Activated T-cell treated with anti-CD3 and anti-CD28 coated beads, Interleukin-2, amount 50 U/mL, for 1 hour (primary cell): ENCODE results near the gene PDE1A.

Experiments
- DNase-seq: peaks from one replicate; pipeline ENCODE4 v3.0.0-alpha.2; 2020

Gene PDE1A

DNA sequence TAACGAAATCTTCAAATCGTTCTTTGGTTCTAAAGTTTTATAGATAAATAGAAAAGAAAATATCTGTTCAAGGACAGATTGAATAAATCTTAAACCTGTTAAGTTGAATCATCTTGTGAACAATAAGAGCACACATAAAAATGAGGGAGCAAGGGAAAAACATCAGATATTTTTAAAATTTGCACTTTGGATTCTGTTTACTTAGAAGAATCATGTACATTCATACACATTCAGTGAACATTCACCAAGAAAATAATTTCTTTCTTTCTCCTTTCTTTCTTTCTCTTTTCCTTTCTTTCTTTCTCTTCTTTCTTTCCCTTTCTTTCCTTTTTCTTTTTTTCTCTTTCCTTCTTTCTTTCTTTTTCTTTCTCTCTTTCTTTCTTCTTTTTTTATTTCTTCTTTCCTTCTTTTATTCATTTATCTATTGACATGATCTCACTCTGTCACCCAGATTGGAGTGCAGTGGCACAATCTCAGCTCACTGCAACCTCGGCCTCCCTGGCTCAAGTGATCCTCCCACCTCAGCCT, 164.9 kb downstream of the PDE1A start:
- no peak for DNase-seq

- DNase-seq, result no peak
These were observed 167.1 kb downstream of the PDE1A start for GRCh38 chr2:182259629-182260150.

GRCh38 chr2:182252534-182252933, 174.3 kb downstream of the PDE1A start:
- DNase-seq, result no peak

GRCh38 chr2:182248898-182249297, 177.9 kb downstream of the PDE1A start:
- DNase-seq, result no peak

DNA sequence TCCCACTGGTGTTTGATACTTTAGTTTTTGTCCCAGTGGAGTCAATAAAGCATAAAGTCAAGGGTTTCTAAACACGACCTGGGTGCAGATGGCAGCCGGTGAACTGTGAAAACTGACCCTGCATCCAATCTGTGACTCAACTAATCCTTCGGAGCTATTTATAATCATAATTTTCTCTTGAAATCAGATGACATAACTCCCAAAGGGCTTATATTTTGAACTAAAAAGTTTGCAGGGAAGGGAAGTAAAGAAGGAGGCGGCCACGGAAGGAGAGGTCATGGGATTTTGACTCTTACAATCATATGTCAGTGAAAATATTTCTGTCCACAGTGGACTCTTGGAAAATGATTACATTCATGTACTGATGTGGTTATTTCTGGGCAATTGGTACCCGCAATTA, 178.5 kb downstream of the PDE1A start:
- no peak for DNase-seq

DNA sequence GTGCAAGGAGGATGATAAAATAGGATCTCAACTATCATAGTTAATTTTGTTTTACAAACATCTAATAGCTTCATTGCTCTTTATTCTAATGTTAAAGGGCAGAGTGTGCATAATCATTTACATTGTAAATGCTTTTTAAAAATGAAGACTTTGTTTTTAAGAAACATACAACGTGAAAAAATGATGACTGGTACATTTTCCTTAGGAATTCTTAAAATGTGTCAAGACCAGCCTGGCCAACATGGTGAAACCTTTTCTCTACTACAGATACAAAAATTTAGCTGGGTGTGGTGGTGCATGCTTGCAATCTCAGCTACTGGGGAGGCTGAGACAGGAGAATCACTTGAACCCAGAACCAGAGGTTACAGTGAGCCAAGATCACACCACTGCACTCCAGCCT, 179.0 kb downstream of the PDE1A start:
- no peak for DNase-seq

- DNase-seq, result no peak
These were observed 180.9 kb downstream of the PDE1A start for GRCh38 chr2:182245963-182246362.

GRCh38 chr2:182242609-182243008, 184.2 kb downstream of the PDE1A start:
- DNase-seq, result no peak

GRCh38 chr2:182241936-182242335, 184.9 kb downstream of the PDE1A start:
- DNase-seq, result no peak

DNA sequence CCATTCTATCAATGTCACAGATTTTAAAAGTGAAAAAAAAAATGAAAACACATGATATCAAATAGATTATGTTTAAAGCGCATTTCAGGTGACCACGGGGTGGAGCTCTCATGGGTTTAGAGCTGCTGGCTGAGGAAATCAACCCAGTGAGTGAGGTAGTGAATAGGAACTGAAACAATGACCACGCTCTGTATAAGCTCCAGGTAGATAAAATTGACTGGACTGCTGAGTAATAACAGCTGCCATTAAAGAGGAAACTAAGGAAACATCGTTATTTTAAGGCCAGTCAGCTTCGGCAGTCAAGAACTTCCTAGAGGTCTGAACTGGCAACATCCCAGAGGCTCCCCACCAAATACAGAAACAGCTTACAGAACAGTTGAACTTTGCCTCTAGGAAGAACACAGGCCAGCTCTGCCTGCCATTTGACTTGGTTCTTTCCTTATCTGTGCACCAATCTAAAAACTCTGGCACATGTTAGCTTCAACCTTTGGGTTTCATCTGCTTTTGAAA, 185.9 kb downstream of the PDE1A start:
- peak; percentile 18 for DNase-seq

- DNase-seq, result no peak
These were observed 196.3 kb downstream of the PDE1A start for GRCh38 chr2:182230561-182230960.

DNA sequence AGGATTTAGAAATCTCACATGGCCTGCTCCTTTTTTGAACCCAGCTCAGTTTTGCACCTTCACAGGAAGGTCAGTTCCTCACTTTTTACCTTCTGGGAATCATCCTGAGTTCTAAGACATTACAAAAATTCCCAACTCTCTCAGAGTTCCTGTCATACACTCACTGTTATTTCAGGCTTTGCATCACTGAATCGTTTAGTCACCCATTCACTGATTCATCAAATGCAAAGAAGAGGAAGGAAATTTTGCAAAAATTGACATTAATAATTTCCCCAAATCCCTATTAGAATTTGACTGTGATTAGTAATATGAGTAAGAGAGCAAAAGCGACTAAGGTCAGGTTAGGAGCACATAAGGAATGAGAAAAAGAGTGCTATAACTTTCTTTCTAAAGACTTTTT, 197.5 kb downstream of the PDE1A start:
- no peak for DNase-seq

DNA sequence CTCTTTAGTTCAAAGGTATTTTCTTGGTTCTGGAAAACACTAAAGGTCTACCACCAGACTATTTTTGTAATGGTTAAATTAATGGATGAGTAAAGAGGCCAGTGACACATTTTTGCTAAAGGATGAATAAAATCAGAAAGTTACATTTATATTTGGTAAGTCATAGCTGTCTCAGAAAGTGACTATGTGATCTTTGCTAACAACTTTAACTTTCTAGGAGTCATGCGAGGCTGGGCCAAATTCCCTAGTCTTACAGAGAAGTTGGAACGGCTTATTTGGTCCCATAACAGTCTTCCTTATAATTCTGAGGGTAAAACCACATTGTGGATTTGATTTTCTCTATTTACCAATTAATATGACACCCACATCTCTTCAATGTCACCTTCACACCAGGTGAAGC, 198.1 kb downstream of the PDE1A start:
- no peak for DNase-seq

GRCh38 chr2:182228073-182228473, 198.8 kb downstream of the PDE1A start:
- no peak for DNase-seq

- no peak for DNase-seq
These were observed 200.0 kb downstream of the PDE1A start for GRCh38 chr2:182226807-182227206.

- DNase-seq, result no peak
These were observed 202.2 kb downstream of the PDE1A start for GRCh38 chr2:182224669-182225068.

DNA sequence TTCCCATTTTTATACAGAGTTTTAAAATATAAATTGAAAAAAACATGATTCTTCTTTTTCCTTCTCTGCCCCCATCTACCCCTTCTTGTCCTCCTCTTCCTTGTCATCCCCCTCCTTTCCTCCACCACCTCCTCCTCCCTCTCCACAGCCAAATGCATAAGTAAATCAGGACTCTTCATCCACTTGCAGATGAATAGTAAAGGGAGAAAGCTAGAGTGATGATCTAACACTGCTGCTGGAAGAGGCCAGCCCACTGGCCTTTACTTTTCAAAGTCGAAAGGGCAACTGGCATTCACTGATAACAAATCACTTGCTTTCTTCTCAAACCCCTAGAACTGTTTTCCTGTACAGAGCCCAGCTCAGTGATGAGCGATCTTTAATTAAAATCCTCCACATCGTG, 205.8 kb downstream of the PDE1A start:
- DNase-seq, result no peak

DNA sequence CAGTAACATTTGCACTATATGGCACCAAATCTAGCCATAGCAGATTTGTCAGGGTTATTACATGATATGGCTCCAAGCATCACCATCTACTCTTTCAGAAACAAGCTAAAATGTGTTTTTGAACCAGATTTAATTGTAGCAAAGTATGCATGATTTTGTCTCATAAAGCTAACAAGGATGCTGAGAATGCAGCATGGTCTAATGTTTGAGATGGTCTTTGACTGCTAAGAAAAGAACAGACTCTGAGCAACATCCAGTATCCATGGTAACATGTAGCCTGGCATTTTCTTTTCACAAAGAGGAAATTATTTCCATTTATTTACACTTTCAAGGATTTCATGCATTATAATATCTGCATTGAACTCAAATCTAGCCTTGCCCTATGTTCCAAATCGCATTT, 206.5 kb downstream of the PDE1A start:
- DNase-seq, result no peak

- no peak for DNase-seq
These were observed 216.2 kb downstream of the PDE1A start for GRCh38 chr2:182210669-182211068.

GRCh38 chr2:182208421-182208820, 218.4 kb downstream of the PDE1A start:
- no peak for DNase-seq

DNA sequence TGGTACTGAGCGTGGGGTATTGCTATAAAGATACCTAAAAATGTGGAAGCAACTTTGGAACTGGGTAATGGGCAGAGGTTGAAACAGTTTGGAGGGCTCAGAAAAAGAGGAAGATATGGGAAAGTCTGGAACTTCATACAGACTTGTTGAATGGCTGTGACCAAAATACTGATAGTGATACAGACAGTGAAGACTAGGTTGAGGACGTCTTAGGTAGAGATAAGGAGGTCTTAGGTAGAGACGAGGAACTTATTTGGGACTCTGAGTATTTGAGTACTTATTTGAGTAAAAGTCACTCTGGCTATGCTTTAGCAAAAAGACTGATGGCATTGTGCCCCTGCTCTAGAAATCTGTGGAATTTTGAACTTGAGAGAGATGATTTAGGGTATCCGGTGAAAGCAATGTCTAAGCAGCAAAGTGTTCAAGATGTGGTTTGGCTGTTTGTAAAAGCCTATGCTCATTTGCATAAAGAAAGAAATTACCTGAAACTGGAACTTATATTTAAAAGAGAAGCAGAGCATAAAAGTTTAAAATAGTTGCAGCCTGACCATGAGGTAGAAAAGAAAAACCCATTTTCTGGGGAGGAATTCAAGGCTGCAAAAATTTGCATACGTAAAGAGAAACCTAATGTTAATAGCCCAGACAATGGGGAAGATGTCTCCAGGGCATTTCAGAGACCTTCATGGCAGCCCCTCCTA, 219.6 kb downstream of the PDE1A start:
- DNase-seq, result no peak

DNA sequence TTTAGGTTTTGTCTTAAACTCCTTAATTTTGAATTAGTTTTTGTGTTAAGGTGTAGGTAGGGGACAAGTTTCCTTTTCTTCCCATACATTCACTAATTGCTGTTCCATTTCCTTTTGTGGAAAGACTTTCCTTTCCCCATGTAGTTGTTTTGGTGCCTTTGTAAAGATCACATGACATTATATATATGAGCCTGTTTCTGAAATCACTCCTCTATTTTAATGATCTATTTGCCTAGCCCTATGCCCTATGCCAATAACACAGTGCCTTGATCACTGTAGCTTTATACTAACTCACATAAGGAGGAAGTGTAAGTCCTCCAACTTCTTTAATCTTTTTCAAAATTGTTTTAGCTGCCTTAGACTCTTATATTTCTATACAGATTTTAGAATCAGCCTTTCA, 229.3 kb downstream of the PDE1A start:
- no peak for DNase-seq

DNA sequence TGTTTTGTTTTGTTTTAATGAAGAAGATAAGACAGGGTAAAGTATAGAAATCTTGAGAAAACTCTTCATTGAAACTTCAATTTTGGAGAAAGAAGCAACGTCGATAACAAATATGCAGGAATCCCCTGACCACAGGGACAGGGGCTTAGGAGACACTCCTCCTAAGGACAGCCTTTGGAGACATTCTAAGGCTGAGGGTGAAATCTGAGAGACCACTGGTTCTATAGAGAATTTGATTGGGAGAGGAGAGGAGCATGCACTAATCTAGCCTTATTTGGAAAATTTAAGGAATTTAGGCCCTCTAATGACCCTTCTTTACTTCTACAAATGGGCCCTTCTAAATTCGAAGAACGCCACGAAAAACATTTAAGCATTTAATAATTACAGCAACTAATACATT, 233.5 kb downstream of the PDE1A start:
- no peak for DNase-seq

DNA sequence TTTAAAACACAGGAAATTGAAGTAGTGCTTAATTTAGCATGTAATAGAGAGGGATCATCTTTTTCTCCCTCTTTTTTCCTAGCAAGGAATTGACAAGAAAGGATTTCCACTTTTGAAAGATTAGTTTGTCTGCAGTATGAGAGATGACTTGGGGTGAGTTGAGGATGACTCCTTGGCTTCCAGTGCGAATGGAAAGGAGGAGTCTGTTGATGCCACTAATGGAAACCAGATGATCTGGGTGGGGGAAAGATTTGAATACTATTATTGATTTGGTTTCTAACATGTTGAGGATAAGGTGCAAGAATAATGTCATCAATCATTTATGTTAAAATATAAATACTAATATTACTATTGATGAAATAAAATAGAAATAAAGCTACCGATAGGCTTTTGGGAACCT, 235.8 kb downstream of the PDE1A start:
- no peak for DNase-seq

- no peak for DNase-seq
These were observed 239.7 kb downstream of the PDE1A start for GRCh38 chr2:182187130-182187529.
